HFFc6 (cell line): ENCODE measurements around the gene CTAGE9. TPM values are rescaled to one million over a fixed set of nuclear protein-coding genes. Genes with fewer than 3 reads are reported as not detected.

Experiments used
- DNase-seq: peaks from one replicate; pipeline ENCODE4 v3.0.0-alpha.2; 2018
- H3K27ac Mint-ChIP-seq: 2 replicates; pipeline ENCODE4 v1.8.0; 2020; ENCODE audit warnings: mild to moderate bottlenecking, mixed read lengths
- H3K27me3 Mint-ChIP-seq: 2 replicates; pipeline ENCODE4 v1.8.0; 2021; ENCODE audit warnings: mild to moderate bottlenecking, moderate library complexity, mixed read lengths; ENCODE audit not compliant: insufficient read depth
- H3K36me3 Mint-ChIP-seq: 2 replicates; pipeline ENCODE4 v1.8.0; 2021; ENCODE audit warnings: low read depth, mixed read lengths
- H3K4me1 Mint-ChIP-seq: 2 replicates; pipeline ENCODE4 v1.8.0; 2020; ENCODE audit warnings: low read depth, mixed read lengths
- H3K4me3 Mint-ChIP-seq: 2 replicates; pipeline ENCODE4 v1.8.0; 2020; ENCODE audit warnings: mild to moderate bottlenecking, moderate library complexity, mixed read lengths
- H3K9me3 Mint-ChIP-seq: 2 replicates; pipeline ENCODE4 v1.8.0; 2020; ENCODE audit warnings: mild to moderate bottlenecking, mixed read lengths
- CTCF ChIP-seq: fragments of 200-600 bp; sonication (generic); IDR thresholded peaks from 2 replicates; pipeline ENCODE4 v1.5.0; 2021; ENCODE audit warnings: antibody characterized with exemption, mild to moderate bottlenecking
- total RNA-seq, 6 experiments: library from RNA; stranded (reverse); fragmentation: NEBNext Ultra II Directional; extraction: Animal tissue kit (Norgen Biotek cat#: 25700); gene quantifications; 2 replicates in 1 of 6; 3 replicates in 5 of 6; pipeline ENCODE4 v1.2.3, GENCODE V29; 2021

Gene CTAGE9
- total RNA-seq, 6 experiments from 2014 or later: not detected

- Mint-ChIP-seq H3K4me3 (no peak overlapping the region), H3K4me1 (no peaks in the 10 kb centered on the region), H3K27ac (no peak overlapping the region), H3K27me3 (no peaks in the 10 kb centered on the region), H3K36me3 (no peaks in the 10 kb centered on the region), H3K9me3 (no peaks in the 10 kb centered on the region)
- TF ChIP-seq CTCF: no peak
- no peak for DNase-seq
Measured at GRCh38 chr6:131688286-131688685, 22.5 kb downstream of the CTAGE9 start.

- H3K4me3 Mint-ChIP-seq: no peak overlapping the region
- no peaks in the 10 kb centered on the region for H3K4me1 Mint-ChIP-seq
- no peak for TF ChIP-seq CTCF
- H3K27me3 Mint-ChIP-seq: no peaks in the 10 kb centered on the region
- no peak overlapping the region for H3K27ac Mint-ChIP-seq
- H3K9me3 Mint-ChIP-seq: no peaks in the 10 kb centered on the region
- DNase-seq: no peak
- H3K36me3 Mint-ChIP-seq: no peaks in the 10 kb centered on the region
Measured at GRCh38 chr6:131687022-131687421, 23.8 kb downstream of the CTAGE9 start.

- DNase-seq: no peak
- Mint-ChIP-seq H3K9me3 (no peaks in the 10 kb centered on the region), H3K27ac (no peak overlapping the region), H3K4me1 (no peaks in the 10 kb centered on the region), H3K27me3 (peaks cover 2% of the 10 kb centered on the region; the same call in 1 of the 2 replicates), H3K4me3 (no peak overlapping the region), H3K36me3 (no peaks in the 10 kb centered on the region)
- TF ChIP-seq CTCF: no peak
Measured at GRCh38 chr6:131685266-131685780, 25.5 kb downstream of the CTAGE9 start.

GRCh38 chr6:131683479-131683878 is 27.3 kb downstream of the CTAGE9 start:
- H3K4me3 Mint-ChIP-seq: no peak overlapping the region
- TF ChIP-seq CTCF: no peak
- no peak overlapping the region for H3K27ac Mint-ChIP-seq
- no peaks in the 10 kb centered on the region for H3K4me1 Mint-ChIP-seq
- DNase-seq: no peak
- peaks cover 2% of the 10 kb centered on the region; the same call in 1 of the 2 replicates for H3K27me3 Mint-ChIP-seq
- H3K36me3 Mint-ChIP-seq: no peaks in the 10 kb centered on the region
- H3K9me3 Mint-ChIP-seq: no peaks in the 10 kb centered on the region

- no peaks in the 10 kb centered on the region for H3K9me3 Mint-ChIP-seq
- no peak for DNase-seq
- no peaks in the 10 kb centered on the region for H3K4me1 Mint-ChIP-seq
- no peak overlapping the region for H3K4me3 Mint-ChIP-seq
- TF ChIP-seq CTCF: no peak
- H3K27me3 Mint-ChIP-seq: peaks cover 2% of the 10 kb centered on the region; the same call in 1 of the 2 replicates
- H3K36me3 Mint-ChIP-seq: no peaks in the 10 kb centered on the region
- H3K27ac Mint-ChIP-seq: no peak overlapping the region
Measured at GRCh38 chr6:131682442-131682841, 28.4 kb downstream of the CTAGE9 start.

GRCh38 chr6:131681585-131681984 is 29.2 kb downstream of the CTAGE9 start:
- Mint-ChIP-seq H3K36me3 (no peaks in the 10 kb centered on the region), H3K4me3 (no peak overlapping the region), H3K27me3 (peaks cover 2% of the 10 kb centered on the region; the same call in 1 of the 2 replicates), H3K9me3 (no peaks in the 10 kb centered on the region), H3K27ac (no peak overlapping the region), H3K4me1 (no peaks in the 10 kb centered on the region)
- DNase-seq: no peak
- no peak for TF ChIP-seq CTCF
